Glutamatergic neuron (in vitro differentiated cells): ENCODE measurements around the gene MAGEA10. TPM values are rescaled to one million over a fixed set of nuclear protein-coding genes. Genes with fewer than 3 reads are reported as not detected.
"Not testable (repeated sequence)": the region's sequence is repeated elsewhere in the genome, so short reads cannot be mapped to it uniquely, and the experiment has no call there.

ENCODE experiments used
- DNase-seq: peaks from one replicate; pipeline ENCODE4 v3.0.0; 2022
- H3K27ac Mint-ChIP-seq: one replicate; pipeline ENCODE4 v1.8.0; 2020; ENCODE audit warnings: mild to moderate bottlenecking, mixed read lengths, inconsistent platforms; ENCODE audit not compliant: unreplicated experiment
- H3K27me3 Mint-ChIP-seq: one replicate; pipeline ENCODE4 v1.8.0; 2020; ENCODE audit warnings: mild to moderate bottlenecking, moderate library complexity, mixed read lengths, inconsistent platforms; ENCODE audit not compliant: unreplicated experiment
- H3K36me3 Mint-ChIP-seq: one replicate; pipeline ENCODE4 v1.8.0; 2020; ENCODE audit warnings: mild to moderate bottlenecking, mixed read lengths, inconsistent platforms; ENCODE audit not compliant: unreplicated experiment
- H3K4me1 Mint-ChIP-seq: one replicate; pipeline ENCODE4 v1.8.0; 2020; ENCODE audit warnings: mild to moderate bottlenecking, low read depth, mixed read lengths, inconsistent platforms; ENCODE audit not compliant: unreplicated experiment
- H3K4me3 Mint-ChIP-seq: one replicate; pipeline ENCODE4 v1.8.0; 2020; ENCODE audit warnings: mild to moderate bottlenecking, mixed read lengths, inconsistent platforms; ENCODE audit not compliant: unreplicated experiment
- H3K9me3 Mint-ChIP-seq: one replicate; pipeline ENCODE4 v1.8.0; 2020; ENCODE audit warnings: mild to moderate bottlenecking, moderate library complexity, mixed read lengths, inconsistent platforms; ENCODE audit not compliant: unreplicated experiment
- total RNA-seq: library from RNA; stranded (reverse); fragmentation: NEBNext Ultra II Directional; extraction: Animal tissue kit (Norgen Biotek cat#: 25700); gene quantifications from one replicate; pipeline ENCODE4 v1.2.1, GENCODE V29; 2021; ENCODE audit not compliant: unreplicated experiment
- TF ChIP-seq, protein P1 (sequence below): fragments of 200-600 bp; sonication (generic); IDR thresholded peaks from one replicate; pipeline ENCODE4 v1.5.0; 2021; ENCODE audit not compliant: partially characterized antibody, unreplicated experiment

MAGEA10 gene
- total RNA-seq, 1 donor from 2014 or later = not detected

DNA sequence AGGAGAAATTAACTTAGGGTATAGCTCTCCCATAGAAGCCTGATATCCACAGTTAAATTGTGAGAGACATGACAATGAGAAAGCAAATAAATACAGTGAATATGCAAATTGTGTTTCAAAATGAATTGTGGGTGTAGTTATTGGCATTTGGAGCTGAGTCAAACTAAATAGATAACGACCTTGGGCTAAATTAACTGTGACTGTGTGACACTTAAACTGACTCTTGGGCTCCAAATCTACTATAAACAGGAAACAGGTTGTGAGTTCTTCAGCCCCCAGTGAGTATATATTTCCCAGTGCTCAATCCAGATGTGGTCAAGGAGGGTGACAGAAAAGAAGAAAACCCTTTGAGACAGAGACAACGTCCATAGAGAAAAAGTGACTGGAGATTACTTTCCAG lies 11.3 kb upstream of the MAGEA10 start:
- H3K27me3 Mint-ChIP-seq = peaks cover 2% of the 10 kb centered on the region
- TF ChIP-seq, protein P1, sequence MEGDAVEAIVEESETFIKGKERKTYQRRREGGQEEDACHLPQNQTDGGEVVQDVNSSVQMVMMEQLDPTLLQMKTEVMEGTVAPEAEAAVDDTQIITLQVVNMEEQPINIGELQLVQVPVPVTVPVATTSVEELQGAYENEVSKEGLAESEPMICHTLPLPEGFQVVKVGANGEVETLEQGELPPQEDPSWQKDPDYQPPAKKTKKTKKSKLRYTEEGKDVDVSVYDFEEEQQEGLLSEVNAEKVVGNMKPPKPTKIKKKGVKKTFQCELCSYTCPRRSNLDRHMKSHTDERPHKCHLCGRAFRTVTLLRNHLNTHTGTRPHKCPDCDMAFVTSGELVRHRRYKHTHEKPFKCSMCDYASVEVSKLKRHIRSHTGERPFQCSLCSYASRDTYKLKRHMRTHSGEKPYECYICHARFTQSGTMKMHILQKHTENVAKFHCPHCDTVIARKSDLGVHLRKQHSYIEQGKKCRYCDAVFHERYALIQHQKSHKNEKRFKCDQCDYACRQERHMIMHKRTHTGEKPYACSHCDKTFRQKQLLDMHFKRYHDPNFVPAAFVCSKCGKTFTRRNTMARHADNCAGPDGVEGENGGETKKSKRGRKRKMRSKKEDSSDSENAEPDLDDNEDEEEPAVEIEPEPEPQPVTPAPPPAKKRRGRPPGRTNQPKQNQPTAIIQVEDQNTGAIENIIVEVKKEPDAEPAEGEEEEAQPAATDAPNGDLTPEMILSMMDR = no peak
- no peak overlapping the region for H3K27ac Mint-ChIP-seq
- no peak overlapping the region for H3K4me3 Mint-ChIP-seq
- DNase-seq = no peak
- no peaks in the 10 kb centered on the region for H3K36me3 Mint-ChIP-seq
- no peaks in the 10 kb centered on the region for H3K9me3 Mint-ChIP-seq
- H3K4me1 Mint-ChIP-seq = no peaks in the 10 kb centered on the region

DNA sequence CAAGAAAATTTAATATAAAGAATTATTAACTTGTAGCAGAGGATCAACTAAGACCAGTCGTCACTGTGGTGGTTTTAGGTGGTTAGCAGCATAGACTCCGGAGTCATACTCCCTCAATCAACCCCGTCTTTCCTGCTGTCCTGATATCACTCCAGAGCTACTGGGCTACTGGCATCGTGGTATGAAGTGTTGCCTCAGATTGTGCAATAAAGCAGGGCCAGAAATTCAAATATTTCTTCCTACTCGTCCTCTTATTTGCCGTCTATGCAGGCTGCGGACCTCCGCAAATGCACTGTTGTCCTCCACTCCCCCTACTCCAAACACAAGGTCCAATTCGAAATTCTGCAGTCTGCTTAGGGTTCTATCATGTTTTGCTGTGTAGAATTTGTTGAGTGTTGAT lies 1.2 kb upstream of the MAGEA10 start:
- no peak for DNase-seq
- H3K9me3 Mint-ChIP-seq = no peaks in the 10 kb centered on the region
- no peaks in the 10 kb centered on the region for H3K36me3 Mint-ChIP-seq
- H3K4me1 Mint-ChIP-seq = no peaks in the 10 kb centered on the region
- TF ChIP-seq, protein P1 = no peak
- H3K4me3 Mint-ChIP-seq = no peak overlapping the region
- H3K27me3 Mint-ChIP-seq = no peaks in the 10 kb centered on the region
- H3K27ac Mint-ChIP-seq = no peak overlapping the region

DNA sequence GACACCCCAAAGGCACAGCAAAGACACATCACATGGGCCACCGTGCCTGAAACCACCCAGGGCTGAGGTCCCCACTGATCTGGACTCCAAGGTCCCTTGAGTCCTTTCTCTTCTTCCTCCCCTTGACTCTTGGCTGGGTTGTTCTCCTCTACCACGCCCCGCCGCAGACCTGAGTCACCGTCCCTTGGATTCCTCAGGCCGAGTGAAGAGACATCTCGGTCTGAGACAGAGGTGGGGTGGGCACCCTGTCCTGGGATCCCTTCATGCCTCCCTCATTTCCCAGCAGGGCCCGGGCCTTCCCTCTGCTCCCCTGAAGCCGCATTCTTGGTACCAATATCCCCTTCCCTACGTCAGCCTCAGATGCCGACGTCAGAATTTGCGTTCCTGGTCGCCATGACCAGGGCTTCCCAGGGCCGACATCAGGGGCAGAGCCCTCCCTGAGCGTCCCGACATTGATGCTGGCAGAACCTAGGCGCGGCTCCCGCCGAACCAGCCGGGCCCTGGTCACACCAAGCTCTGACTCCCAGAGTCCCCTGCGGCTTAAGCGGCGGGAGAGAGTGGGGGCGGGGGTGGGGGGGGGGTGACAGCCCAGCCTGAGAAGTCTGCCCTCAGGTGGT lies 498 bp downstream of the MAGEA10 start:
- H3K27ac Mint-ChIP-seq = no peak overlapping the region
- TF ChIP-seq, protein P1 = no peak
- no peaks in the 10 kb centered on the region for H3K4me1 Mint-ChIP-seq
- no peaks in the 10 kb centered on the region for H3K9me3 Mint-ChIP-seq
- H3K27me3 Mint-ChIP-seq = no peaks in the 10 kb centered on the region
- DNase-seq = no peak
- no peaks in the 10 kb centered on the region for H3K36me3 Mint-ChIP-seq
- no peak overlapping the region for H3K4me3 Mint-ChIP-seq

DNA sequence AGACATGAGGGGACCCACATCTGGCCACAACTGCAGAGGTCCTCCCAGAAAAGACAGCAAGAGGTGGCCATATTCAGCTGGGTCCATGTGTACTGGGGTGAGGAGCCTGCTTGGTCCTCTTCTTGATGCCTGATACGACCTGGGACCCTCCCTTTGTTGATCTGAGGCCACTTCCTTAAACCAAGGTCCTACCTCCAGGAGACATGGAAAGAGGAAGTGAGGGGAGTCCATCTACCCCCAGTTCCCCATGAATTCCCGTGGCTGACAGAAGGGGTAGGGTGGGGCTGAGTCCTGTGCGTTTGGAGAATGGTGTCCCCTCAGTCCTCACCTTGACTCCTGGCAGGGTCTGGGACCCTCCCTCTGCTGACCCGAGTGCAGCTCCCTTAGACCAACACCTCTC lies 2.1 kb downstream of the MAGEA10 start:
- H3K4me3 Mint-ChIP-seq = no peak overlapping the region
- DNase-seq = no peak
- TF ChIP-seq, protein P1 = no peak
- H3K27ac Mint-ChIP-seq = no peak overlapping the region
- no peaks in the 10 kb centered on the region for H3K36me3 Mint-ChIP-seq
- no peaks in the 10 kb centered on the region for H3K4me1 Mint-ChIP-seq
- H3K27me3 Mint-ChIP-seq = no peaks in the 10 kb centered on the region
- no peaks in the 10 kb centered on the region for H3K9me3 Mint-ChIP-seq

DNA sequence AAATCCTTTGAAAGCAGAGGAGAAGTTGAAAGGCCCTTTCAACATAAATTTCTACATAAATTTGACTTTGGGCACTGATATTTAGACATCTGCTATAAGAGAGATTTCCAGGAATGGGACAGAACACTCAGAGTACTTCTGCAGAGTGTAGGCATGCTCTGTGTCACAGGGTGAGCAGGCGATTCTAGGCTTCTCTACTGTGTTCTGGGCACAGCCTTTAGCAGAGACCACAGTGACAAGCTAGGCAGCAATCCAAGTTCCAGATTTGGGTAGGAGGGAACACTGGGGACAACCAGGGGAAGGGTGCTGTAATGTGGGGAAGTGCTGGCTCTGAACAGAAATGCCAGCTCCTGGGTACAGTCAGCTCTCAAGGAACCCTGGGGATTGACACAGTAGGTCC lies 6.9 kb downstream of the MAGEA10 start:
- no peak for DNase-seq

DNA sequence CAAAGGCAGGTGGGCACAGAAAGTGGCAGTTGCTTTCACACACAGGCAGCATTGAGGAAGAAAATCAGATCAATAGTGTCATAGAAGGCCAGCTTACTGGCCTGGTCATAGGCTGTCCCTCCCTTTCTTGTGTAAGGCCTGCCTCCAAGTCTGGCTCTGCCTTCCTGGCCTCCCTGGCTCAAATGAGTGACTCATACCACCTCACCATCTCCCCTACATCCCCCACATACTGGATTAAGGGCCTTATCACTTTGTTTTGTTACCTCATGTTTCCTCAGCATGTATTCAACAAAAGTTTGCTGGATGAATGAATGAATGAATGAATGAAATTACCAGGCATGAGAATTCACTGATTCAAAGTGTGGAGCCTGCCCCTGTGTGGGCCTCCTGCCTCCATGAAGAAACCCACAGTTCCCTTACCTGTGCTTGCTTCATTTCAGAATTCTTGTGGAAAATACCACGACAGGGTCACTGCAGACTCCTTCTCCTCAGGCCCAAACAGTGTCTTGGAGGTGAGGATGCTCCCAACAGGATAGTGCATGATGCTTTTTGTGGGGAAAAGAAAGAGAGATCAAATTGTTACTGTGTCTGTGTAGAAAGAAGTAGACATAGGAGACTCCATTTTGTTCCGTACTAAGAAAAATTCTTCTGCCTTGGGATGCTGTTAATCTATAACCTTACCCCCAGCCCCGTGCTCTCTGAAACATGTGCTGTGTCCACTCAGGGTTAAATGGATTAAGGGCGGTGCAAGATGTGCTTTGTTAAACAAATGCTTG lies 9.1 kb downstream of the MAGEA10 start:
- not testable (repeated sequence) for H3K4me3 Mint-ChIP-seq, H3K36me3 Mint-ChIP-seq, DNase-seq, H3K4me1 Mint-ChIP-seq, H3K9me3 Mint-ChIP-seq, H3K27ac Mint-ChIP-seq, H3K27me3 Mint-ChIP-seq

More for the DNA sequence above, 6.9 kb downstream of the MAGEA10 start:
- Mint-ChIP-seq H3K27ac (no peak overlapping the region), H3K27me3 (no peaks in the 10 kb centered on the region), H3K36me3 (no peaks in the 10 kb centered on the region), H3K9me3 (no peaks in the 10 kb centered on the region), H3K4me1 (peaks cover 5% of the 10 kb centered on the region), H3K4me3 (no peak overlapping the region)
- TF ChIP-seq, protein P1 = no peak
